ENCODE data around the gene PRAMEF33. TPM values are rescaled to one million over a fixed set of nuclear protein-coding genes. Genes with fewer than 3 reads are reported as not detected.
"Not testable (repeated sequence)": the region's sequence is repeated elsewhere in the genome, so short reads cannot be mapped to it uniquely, and the experiment has no call there.

The PRAMEF33 gene
- not detected for total RNA-seq

GRCh38 chr1:13303239-13303638 is at the start of gene PRAMEF33:
Gene PRAMEF33 (plus strand): TSS chr1:13303539. CDS start chr1:13305955, 2,416 bp downstream.
- DNase-seq; H3K27ac ChIP-seq; ATAC-seq; H3K9me3 ChIP-seq; H3K4me3 ChIP-seq; H3K36me3 ChIP-seq (replicated peaks in 1 of 2; ENCODE audit: insufficient read depth in 1 of 2, low read depth in 2 of 2); H3K4me1 ChIP-seq; H3K27me3 ChIP-seq; intact Hi-C loops (cut with DNase I): not testable (repeated sequence)
- no CpG with 5 or more reads among the region's 1 CpG for WGBS, 2 donors

GRCh38 chr1:13253898-13254297 is 49.4 kb upstream of the PRAMEF33 start, which contains the start of gene PRAMEF5:
Gene PRAMEF5 (plus strand): TSS chr1:13254198. CDS start chr1:13259269, 5,071 bp downstream.
- intact Hi-C loops (cut with DNase I); H3K4me3 ChIP-seq; H3K27me3 ChIP-seq: not testable (repeated sequence)

GRCh38 chr1:13265124-13265523 is 38.2 kb upstream of the PRAMEF33 start:
- ATAC-seq; H3K27ac ChIP-seq; intact Hi-C loops (cut with DNase I); H3K4me3 ChIP-seq; H3K9me3 ChIP-seq; H3K27me3 ChIP-seq; DNase-seq; H3K36me3 ChIP-seq (replicated peaks in 1 of 2; ENCODE audit: insufficient read depth in 1 of 2, low read depth in 2 of 2); H3K4me1 ChIP-seq: not testable (repeated sequence)
- WGBS, 2 donors: no CpG with 5 or more reads among the region's 3 CpGs

More at GRCh38 chr1:13253898-13254297, 49.4 kb upstream of the PRAMEF33 start, which contains the start of gene PRAMEF5:
- not testable (repeated sequence) for H3K9me3 ChIP-seq; ATAC-seq; H3K4me1 ChIP-seq; H3K36me3 ChIP-seq (replicated peaks in 1 of 2; ENCODE audit: insufficient read depth in 1 of 2, low read depth in 2 of 2); H3K27ac ChIP-seq; DNase-seq
- 58 to 75% methylated on average over 2 of the region's 5 CpGs for WGBS, 2 donors

GRCh38 chr1:13277016-13277415 is 26.3 kb upstream of the PRAMEF33 start:
- DNase-seq; intact Hi-C loops (cut with DNase I); H3K4me1 ChIP-seq; H3K27ac ChIP-seq; H3K27me3 ChIP-seq; H3K4me3 ChIP-seq; H3K9me3 ChIP-seq; H3K36me3 ChIP-seq (replicated peaks in 1 of 2; ENCODE audit: insufficient read depth in 1 of 2, low read depth in 2 of 2); ATAC-seq: not testable (repeated sequence)
- 58 to 60% methylated on average over 1 to 6 of the region's 6 CpGs for WGBS, 2 donors

GRCh38 chr1:13279617-13280016 is 23.7 kb upstream of the PRAMEF33 start:
- WGBS, 2 donors: 47 to 76% methylated on average over 3 of the region's 3 CpGs
- H3K27me3 ChIP-seq; H3K9me3 ChIP-seq; DNase-seq; H3K4me1 ChIP-seq; H3K36me3 ChIP-seq (replicated peaks in 1 of 2; ENCODE audit: insufficient read depth in 1 of 2, low read depth in 2 of 2); H3K4me3 ChIP-seq; H3K27ac ChIP-seq; ATAC-seq; intact Hi-C loops (cut with DNase I): not testable (repeated sequence)

- H3K4me3 ChIP-seq; ATAC-seq; DNase-seq; H3K27ac ChIP-seq; H3K9me3 ChIP-seq; H3K4me1 ChIP-seq; H3K36me3 ChIP-seq (replicated peaks in 1 of 2; ENCODE audit: insufficient read depth in 1 of 2, low read depth in 2 of 2); H3K27me3 ChIP-seq; intact Hi-C loops (cut with DNase I): not testable (repeated sequence)
- WGBS, 2 donors: no CpG with 5 or more reads among the region's 1 CpG
Observed at GRCh38 chr1:13285037-13285436, 18.3 kb upstream of the PRAMEF33 start, which contains the start of gene PRAMEF8. Gene PRAMEF8 (minus strand): TSS chr1:13285137. CDS start chr1:13284091, 1,046 bp downstream.

GRCh38 chr1:13289030-13289429 is 14.3 kb upstream of the PRAMEF33 start:
- H3K36me3 ChIP-seq (replicated peaks in 1 of 2; ENCODE audit: insufficient read depth in 1 of 2, low read depth in 2 of 2); intact Hi-C loops (cut with DNase I); ATAC-seq; H3K9me3 ChIP-seq; H3K4me1 ChIP-seq; H3K4me3 ChIP-seq; DNase-seq; H3K27ac ChIP-seq; H3K27me3 ChIP-seq: not testable (repeated sequence)
- WGBS, 2 donors: 43% methylated on average over 3 of the region's 3 CpGs; no CpG with 5 or more reads in 1 of the 2 donors

- intact Hi-C loops (cut with DNase I); H3K9me3 ChIP-seq; H3K27ac ChIP-seq; H3K4me1 ChIP-seq; DNase-seq; H3K27me3 ChIP-seq; ATAC-seq; H3K36me3 ChIP-seq (replicated peaks in 1 of 2; ENCODE audit: insufficient read depth in 1 of 2, low read depth in 2 of 2); H3K4me3 ChIP-seq: not testable (repeated sequence)
- 80 to 81% methylated on average over 1 to 2 of the region's 5 CpGs for WGBS, 2 donors
Observed at GRCh38 chr1:13297216-13297931, 6.0 kb upstream of the PRAMEF33 start.

GRCh38 chr1:13298699-13299098 is 4.6 kb upstream of the PRAMEF33 start:
- H3K9me3 ChIP-seq; DNase-seq; H3K27me3 ChIP-seq; H3K4me1 ChIP-seq; intact Hi-C loops (cut with DNase I); ATAC-seq; H3K36me3 ChIP-seq (replicated peaks in 1 of 2; ENCODE audit: insufficient read depth in 1 of 2, low read depth in 2 of 2); H3K4me3 ChIP-seq; H3K27ac ChIP-seq: not testable (repeated sequence)
- 60% methylated on average over 1 of the region's 27 CpGs; no CpG with 5 or more reads in 1 of the 2 donors for WGBS, 2 donors

- H3K9me3 ChIP-seq; H3K36me3 ChIP-seq (replicated peaks in 1 of 2; ENCODE audit: insufficient read depth in 1 of 2, low read depth in 2 of 2); H3K4me3 ChIP-seq; DNase-seq; ATAC-seq; intact Hi-C loops (cut with DNase I); H3K4me1 ChIP-seq; H3K27ac ChIP-seq; H3K27me3 ChIP-seq: not testable (repeated sequence)
Observed at GRCh38 chr1:13302197-13302596, 1.1 kb upstream of the PRAMEF33 start.

- DNase-seq; H3K9me3 ChIP-seq; H3K4me1 ChIP-seq; intact Hi-C loops (cut with DNase I); H3K36me3 ChIP-seq (replicated peaks in 1 of 2; ENCODE audit: insufficient read depth in 1 of 2, low read depth in 2 of 2); H3K27me3 ChIP-seq; H3K4me3 ChIP-seq; ATAC-seq; H3K27ac ChIP-seq: not testable (repeated sequence)
- WGBS, 2 donors: 22 to 78% methylated on average over 2 to 4 of the region's 4 CpGs
Observed at GRCh38 chr1:13315281-13315680, 11.9 kb downstream of the PRAMEF33 start, which contains the start of gene PRAMEF15. Gene PRAMEF15 (plus strand): TSS chr1:13315581. CDS start chr1:13318408, 2,827 bp downstream.

GRCh38 chr1:13342496-13342895 is 39.2 kb downstream of the PRAMEF33 start:
- H3K9me3 ChIP-seq; H3K27me3 ChIP-seq; DNase-seq; H3K27ac ChIP-seq; H3K4me1 ChIP-seq; H3K36me3 ChIP-seq (replicated peaks in 1 of 2; ENCODE audit: insufficient read depth in 1 of 2, low read depth in 2 of 2); H3K4me3 ChIP-seq; ATAC-seq; intact Hi-C loops (cut with DNase I): not testable (repeated sequence)
- WGBS, 2 donors: 66 to 68% methylated on average over 4 to 8 of the region's 8 CpGs
